Inflammatory macrophage (primary cell): ENCODE data around the gene YWHAE.
A peak's percentile ranks its signal among the peaks of the same experiment; 100 is the strongest.
"Not testable (repeated sequence)": the region's sequence is repeated elsewhere in the genome, so short reads cannot be mapped to it uniquely, and the experiment has no call there.

Experiments used
- DNase-seq, 2 donors: peaks; one replicate each; pipeline ENCODE4 v3.0.0-alpha.2; 2020 to 2022

Gene YWHAE

DNA sequence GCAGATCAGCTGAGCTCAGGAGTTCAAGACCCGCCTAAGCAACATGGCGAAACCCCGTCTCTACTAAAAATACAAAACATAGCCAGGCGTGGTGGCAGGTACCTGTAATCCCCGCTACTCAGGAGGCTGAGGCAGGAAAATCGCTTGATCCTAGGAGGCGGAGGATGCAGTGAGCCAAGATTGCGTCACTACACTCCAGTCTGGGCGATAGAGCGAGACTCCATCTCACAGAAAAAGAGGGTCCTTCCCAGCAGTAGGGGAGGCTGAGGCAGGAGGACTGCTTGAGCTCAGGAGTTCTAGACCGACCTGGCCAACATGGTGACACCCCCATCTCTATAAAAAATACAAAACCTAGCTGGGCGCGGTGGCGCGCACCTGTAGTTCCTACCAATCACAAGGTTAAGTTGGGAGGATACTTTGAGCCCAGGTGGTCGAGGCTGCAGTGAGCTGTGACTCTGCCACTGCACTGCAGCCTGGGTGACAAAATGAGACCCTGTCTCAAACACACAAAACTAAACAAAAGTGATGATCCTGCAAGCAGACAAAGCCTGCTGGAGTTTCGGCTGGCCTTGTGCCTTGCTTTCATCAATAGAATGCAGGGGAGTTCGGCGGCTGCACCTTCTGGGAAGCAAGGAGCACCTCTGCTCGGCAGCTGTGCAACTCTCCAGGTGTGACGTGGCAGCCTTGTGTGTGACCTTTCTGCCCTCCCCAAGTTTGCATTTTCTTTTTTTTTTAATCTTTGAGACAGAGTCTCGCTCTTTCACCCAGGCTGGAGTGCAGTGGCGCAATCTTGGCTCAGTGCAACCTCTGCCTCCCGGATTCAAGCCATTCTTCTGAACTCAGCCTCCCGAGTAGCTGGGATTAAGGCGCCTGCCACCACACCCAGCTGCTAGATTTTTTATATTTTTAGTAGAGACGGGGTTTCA lies 12.4 kb upstream of the YWHAE start:
- DNase-seq: no peak

DNA sequence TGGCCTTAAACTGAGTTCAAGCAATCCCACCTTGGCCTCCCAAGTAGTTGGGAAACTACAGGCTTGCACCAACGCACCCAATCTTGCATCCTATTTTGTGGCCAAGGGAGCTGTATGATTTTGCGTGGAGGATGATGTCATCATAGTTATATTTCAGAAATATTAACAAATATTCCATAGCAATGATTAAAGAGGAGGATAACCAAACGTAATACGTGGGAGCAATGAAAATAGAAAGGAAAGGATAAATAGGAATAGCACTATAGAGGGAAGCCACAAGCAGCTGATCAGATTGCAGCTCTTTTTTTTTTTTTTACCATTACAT lies 2.2 kb upstream of the YWHAE start:
- DNase-seq: peak in 1 of 2 donors; percentile 11

GRCh38 chr17:1398931-1399678 lies 917 bp downstream of the YWHAE start:
- peak; percentile 41 to 49 for DNase-seq

- peak; percentile 4 to 36 for DNase-seq
These were observed 2.0 kb downstream of the YWHAE start for GRCh38 chr17:1398028-1398427.

DNA sequence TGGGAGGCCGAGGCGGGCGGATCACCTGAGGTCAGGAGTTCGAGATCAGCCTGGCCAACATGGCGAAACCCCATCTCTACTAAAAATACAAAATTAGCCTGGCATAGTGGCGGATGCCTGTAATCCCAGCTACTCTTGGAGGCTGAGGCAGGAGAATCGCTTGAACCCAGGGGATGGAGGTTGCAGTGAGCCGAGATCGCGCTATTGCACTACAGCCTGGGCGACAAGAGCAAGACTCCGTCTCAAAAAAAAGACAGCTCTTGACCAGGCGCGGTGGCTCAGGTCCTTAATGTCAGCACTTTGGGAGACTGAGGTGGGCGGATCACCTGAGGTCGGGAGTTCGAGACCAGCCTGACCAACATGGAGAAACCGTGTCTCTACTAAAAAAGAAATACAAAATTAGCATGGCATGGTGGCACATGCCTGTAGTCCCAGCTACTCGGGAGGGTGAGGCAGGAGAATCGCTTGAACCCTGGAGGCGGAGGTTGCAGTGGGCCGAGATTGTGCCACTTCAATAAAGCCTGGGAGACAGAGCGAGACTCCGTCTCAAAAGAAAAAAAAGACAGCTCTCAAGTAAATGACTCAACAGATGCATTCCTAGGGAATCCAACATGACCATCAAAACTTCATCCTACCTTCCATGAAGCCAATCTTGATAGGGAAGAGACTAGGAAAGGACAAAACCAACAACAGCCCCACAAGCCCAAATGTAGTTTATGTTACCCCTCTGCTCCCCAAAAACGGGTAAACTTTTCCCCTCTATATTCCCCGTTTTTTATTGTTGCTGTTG lies 4.0 kb downstream of the YWHAE start:
- DNase-seq: not testable (repeated sequence)

DNA sequence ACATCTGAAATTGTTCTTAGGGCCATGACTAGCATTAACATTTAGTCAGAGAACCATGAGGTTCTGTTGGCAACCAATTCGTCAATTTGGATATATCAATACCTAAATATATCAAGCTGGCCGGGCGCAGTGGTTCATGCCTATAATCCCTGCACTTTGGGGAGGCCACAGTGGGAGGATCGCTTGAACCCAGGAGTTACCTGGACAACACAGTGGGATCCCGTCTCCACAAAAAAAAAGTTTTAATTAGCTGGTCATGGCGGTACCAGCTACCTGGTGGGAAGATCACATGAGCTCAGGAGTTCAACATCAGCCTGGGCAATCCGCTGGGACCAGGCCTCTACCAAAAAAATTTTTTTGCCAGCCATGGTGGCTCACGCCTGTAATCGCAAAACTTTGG lies 8.4 kb downstream of the YWHAE start:
- no peak for DNase-seq

DNA sequence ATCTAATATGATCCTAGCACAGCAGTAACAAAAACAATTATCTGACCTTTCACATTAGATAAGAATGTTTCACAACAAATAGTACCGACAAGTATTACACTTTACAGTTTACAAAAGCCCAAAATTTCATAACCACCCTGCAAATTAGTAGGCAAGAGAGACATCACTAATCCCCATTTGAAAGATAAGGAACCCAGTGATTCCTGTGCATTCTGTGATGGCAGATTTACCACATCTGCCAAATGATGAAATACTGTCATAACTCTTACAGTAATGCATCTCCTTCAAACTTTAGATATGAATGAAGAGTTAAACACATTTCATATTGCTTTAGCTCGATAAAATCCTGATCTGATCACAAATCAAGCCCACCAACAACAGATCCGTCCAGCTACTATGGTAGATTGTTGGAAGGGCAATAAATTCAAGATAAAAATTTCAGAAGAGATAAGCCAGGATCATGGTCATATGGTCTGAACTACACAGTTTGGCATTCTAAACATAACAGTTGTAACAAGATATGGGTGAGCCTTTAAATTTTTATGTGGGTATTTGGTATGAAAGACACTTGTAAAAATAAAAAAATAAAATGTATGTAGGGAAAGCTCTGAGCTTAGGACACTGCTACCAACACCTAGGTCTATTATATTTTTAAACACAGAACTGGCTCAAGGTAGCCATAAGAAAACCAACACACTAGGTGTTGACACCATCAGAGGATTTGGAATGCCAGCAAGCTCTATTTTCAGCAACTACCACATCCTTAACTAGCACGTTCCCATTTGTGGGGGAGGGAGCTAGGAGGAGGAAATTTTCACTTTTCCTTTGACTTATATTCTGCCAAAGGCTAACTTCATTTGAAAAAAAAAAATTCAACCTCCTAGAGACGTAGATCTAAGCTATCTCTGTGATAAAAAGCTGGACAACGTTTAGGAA lies 9.3 kb downstream of the YWHAE start:
- peak; percentile 55 to 56 for DNase-seq

DNA sequence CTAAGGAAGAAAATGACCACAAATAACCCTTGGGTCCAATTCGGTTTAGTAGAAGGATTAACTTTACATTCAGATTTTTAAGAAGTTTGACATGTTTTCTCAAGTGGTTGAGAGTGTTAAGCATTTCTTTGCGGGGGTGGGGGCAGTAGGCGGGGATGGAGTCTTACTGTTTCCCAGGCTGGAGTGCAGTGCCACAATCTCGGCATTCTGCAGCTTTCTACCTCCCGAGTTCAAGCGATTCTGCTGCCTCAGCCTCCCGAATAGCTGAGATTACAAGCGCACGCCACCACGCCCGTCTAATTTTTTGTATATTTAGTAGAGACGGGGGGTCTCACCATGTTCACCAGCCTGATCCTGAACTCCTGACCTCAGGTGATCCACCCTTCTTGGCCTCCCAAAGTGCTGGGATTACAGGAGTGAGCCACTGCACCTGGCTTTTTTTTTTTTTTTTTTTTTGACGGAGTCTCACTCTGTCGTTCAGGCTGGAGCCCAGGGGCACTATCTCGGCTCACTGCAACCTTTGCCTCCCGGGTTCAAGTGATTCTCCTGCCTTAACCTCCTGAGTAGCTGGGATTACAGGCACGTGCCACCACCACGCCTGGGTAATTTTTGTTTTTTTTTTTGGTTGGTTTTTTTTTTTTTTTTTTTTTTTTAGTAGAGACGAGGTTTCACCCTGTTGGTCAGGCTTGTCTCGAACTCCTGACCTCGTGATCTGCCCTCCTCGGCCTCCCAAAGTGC lies 12.4 kb downstream of the YWHAE start:
- DNase-seq: not testable (repeated sequence)

DNA sequence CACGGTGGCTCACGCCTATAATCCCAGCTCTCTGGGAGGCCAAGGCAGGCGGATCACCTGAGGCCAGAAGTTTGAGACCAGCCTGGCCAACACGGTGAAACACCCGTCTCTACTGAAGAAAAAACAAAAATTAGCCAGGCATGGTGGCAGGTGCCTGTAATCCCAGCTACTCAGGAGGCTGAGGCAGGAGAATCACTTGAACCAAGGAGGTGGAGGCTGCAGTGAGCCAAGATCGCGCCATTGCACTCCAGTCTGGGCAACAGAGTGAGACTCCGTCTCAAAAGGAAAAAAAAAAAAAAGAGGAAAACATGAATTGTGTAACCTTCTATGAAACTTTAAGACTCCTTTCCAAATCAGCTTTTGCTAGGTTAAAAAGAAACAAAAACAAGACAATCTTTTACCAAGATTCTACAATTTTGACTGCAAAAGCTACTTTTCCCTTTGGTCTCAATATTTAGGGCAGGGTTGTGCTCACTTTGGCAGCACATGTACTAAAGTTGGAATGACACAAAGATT lies 13.3 kb downstream of the YWHAE start:
- peak in 1 of 2 donors; percentile 24 for DNase-seq

GRCh38 chr17:1386265-1386664 lies 13.8 kb downstream of the YWHAE start:
- DNase-seq: no peak

DNA sequence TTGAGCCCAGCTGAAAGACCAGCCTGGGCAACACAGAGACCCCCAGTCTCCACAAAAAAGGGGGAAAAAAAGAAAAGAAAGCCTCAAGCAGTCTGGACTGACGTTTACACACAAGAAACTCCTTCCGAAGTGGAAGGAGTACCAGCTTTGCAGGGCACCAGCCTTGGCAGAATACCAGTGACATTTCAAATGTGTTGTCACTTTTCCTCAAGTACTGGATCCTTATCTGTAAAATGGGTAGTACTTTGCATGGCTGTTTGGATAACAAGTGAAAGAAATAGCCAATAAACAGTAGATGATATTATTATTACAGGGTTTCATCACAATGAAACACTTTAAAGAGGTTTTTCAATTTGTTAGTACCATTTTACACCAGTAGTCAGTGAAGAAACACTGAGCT lies 14.2 kb downstream of the YWHAE start:
- DNase-seq: no peak

GRCh38 chr17:1384905-1385435 lies 15.1 kb downstream of the YWHAE start:
- no peak for DNase-seq

GRCh38 chr17:1379930-1380313 lies 20.1 kb downstream of the YWHAE start:
- DNase-seq: no peak

DNA sequence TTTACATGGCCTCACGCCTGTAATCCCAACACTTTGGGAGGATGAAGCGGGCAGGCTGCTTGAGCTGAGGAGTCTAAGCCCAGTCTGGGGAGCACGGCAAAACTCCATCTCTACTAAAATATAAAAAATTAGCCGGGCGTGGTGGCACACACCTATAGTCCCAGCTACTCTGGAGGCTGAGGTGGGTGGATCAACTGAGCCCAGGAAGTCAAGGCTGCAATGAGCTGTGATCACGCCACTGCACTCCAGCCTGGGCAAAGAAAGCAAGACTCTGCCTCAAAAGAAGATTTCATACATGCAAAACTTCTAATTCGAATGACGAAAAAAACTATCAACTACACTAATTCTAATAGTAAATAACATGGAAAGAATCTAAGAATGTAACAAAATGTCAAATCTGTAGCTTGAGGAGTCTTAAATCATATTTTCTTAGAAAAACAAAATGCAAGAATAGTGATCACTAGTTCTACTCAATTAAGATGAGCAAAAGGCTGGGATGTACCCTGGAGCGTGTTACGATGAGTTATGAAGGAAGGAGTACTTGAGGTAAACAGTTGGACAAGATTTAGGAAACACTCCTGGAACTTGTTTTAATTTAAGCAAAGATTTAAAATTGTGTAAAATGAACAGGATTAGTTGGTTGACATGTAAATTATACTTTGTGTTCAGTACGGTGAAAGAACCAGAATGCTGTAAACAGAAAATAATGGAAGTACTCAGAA lies 20.7 kb downstream of the YWHAE start:
- no peak for DNase-seq

DNA sequence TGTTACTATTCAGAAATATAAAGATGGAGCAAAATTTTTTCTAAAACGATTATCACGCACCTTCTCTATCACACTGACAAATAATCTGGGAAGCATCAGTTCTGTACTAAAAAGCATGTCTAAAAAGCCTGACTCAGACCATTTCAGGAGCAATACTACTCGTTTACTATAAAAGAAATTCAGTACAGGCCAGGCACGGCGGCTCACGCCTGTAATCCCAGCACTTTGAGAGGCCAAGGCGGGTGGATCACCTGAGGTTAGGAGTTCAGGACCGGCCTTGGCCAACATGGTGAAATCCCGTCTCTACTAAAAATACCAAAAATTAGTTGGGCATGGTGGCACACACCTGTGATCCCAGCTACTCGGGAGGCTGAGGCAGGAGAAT lies 21.6 kb downstream of the YWHAE start:
- not testable (repeated sequence) for DNase-seq

- no peak for DNase-seq
These were observed 22.7 kb downstream of the YWHAE start for GRCh38 chr17:1377334-1377733.

DNA sequence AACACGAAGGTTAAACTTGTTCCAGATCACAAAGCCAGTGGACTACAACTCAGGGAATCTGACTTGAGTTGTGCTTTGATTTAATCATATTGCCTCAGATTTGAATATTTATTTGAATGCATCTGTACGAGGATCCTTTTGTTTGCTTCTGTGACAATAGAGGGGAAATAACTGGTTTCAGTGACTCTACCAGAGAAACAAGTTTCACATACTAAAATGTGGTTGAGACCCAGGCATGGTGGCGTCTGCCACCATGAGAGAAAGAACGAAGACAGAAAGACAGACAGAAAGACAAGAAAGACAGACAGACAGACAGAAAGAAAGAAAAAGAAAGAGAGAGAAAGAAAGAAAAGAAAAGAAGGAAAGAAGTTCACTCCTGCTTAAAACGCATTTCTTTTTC lies 24.0 kb downstream of the YWHAE start:
- no peak for DNase-seq

GRCh38 chr17:1375615-1376014 lies 24.4 kb downstream of the YWHAE start:
- no peak for DNase-seq

- no peak for DNase-seq
These were observed 25.4 kb downstream of the YWHAE start for GRCh38 chr17:1374431-1375177.
